HPDE6-E6E7 (cell line): ENCODE data around the gene NUP133.
"Not testable (repeated sequence)": the region's sequence is repeated elsewhere in the genome, so short reads cannot be mapped to it uniquely, and the experiment has no call there.

ENCODE experiments used
- DNase-seq: peaks from one replicate; pipeline ENCODE4 v3.0.0; 2011; ENCODE audit warnings: missing footprints; ENCODE audit errors: extremely low spot score

The NUP133 gene

GRCh38 chr1:229507951-229508822 lies at the start of gene NUP133:
NUP133 (minus strand) TSS chr1:229508341; CDS start chr1:229508249, 92 bp downstream.
- peak; percentile 92 for DNase-seq

GRCh38 chr1:229557200-229557850 lies 49.2 kb upstream of the NUP133 start:
- no peak for DNase-seq

GRCh38 chr1:229554886-229555621 lies 46.9 kb upstream of the NUP133 start:
- DNase-seq = no peak

- no peak for DNase-seq
Measured at GRCh38 chr1:229553621-229554130, 45.5 kb upstream of the NUP133 start.

GRCh38 chr1:229552732-229553131 lies 44.6 kb upstream of the NUP133 start:
- no peak for DNase-seq

GRCh38 chr1:229550812-229551567 lies 42.8 kb upstream of the NUP133 start:
- DNase-seq = no peak

- no peak for DNase-seq
Measured at GRCh38 chr1:229547542-229547941, 39.4 kb upstream of the NUP133 start.

GRCh38 chr1:229544587-229544986 lies 36.4 kb upstream of the NUP133 start:
- no peak for DNase-seq

GRCh38 chr1:229539863-229540506 lies 31.8 kb upstream of the NUP133 start:
- DNase-seq = no peak

- DNase-seq = peak; percentile 83
Measured at GRCh38 chr1:229538945-229539344, 30.8 kb upstream of the NUP133 start.

- DNase-seq = no peak
Measured at GRCh38 chr1:229537894-229538293, 29.8 kb upstream of the NUP133 start.

GRCh38 chr1:229536982-229537381 lies 28.8 kb upstream of the NUP133 start:
- no peak for DNase-seq

- DNase-seq = no peak
Measured at GRCh38 chr1:229535230-229535629, 27.1 kb upstream of the NUP133 start.

- no peak for DNase-seq
Measured at GRCh38 chr1:229531326-229531725, 23.2 kb upstream of the NUP133 start.

GRCh38 chr1:229529639-229530038 lies 21.5 kb upstream of the NUP133 start:
- no peak for DNase-seq

- no peak for DNase-seq
Measured at GRCh38 chr1:229526695-229527094, 18.6 kb upstream of the NUP133 start.

GRCh38 chr1:229523052-229523451 lies 14.9 kb upstream of the NUP133 start:
- DNase-seq = no peak

GRCh38 chr1:229514578-229515275 lies 6.6 kb upstream of the NUP133 start:
- peak; percentile 50 for DNase-seq

GRCh38 chr1:229511625-229512024 lies 3.5 kb upstream of the NUP133 start:
- not testable (repeated sequence) for DNase-seq

GRCh38 chr1:229511201-229511600 lies 3.1 kb upstream of the NUP133 start:
- DNase-seq = not testable (repeated sequence)
